ENCODE measurements around the gene METAP1D.
"Not testable (repeated sequence)": the region's sequence is repeated elsewhere in the genome, so short reads cannot be mapped to it uniquely, and the experiment has no call there.

METAP1D gene

GRCh38 chr2:172048508-172049503 is 49.1 kb downstream of the METAP1D start:
- DNase-seq: no peak

- no peak for DNase-seq
Observed at GRCh38 chr2:172049567-172050120, 49.9 kb downstream of the METAP1D start.

GRCh38 chr2:172050479-172051125 is 50.8 kb downstream of the METAP1D start:
- DNase-seq: no peak

DNA sequence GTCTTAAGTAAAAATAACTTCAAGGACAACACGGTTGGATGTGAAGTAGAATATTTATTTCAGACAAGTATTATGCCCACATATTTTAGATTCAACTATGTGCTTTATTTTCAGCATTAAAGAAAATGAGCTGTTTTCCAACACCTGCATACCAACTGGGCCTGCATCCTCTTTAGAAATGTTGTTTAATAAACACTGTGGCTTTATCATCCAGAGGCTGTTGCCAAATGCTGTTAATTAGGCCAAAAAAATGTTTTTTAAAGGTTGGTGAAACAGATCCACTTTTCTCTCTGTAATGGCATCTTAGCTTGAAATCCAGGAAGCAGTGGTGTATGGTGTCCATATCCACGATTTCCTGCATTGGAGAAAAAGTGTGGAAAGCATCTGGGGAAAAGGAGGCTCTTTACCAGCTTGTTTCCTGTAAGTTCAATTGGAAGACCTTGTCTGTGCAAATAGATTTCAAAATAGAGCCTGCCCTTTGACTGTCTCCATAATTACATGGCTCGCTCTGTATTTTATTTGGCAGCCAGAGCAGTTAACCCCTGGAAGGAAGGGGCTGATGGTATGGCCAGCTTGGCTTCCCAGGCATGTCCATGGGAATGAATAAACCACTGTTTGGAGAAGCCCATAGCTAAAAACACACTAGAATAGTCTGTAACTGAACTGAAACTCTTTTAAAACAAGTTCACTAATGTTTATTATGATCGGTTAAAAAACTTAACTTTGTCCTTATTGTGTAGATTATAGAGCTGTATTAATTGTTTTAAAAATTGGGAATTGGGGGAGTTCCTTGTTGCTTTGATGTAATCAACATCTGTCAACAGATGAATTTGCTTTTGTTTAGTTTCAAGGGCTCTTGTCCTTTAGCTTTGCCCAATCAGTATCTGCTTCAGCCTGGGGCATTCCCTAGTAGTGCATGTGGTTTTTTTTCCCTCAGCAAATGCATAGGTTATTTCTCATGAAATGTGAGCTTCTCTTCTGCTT is 52.5 kb downstream of the METAP1D start:
- DNase-seq: no peak

- DNase-seq: no peak
Observed at GRCh38 chr2:172053486-172053885, 53.7 kb downstream of the METAP1D start.

GRCh38 chr2:172056293-172056692 is 56.5 kb downstream of the METAP1D start:
- DNase-seq: no peak

DNA sequence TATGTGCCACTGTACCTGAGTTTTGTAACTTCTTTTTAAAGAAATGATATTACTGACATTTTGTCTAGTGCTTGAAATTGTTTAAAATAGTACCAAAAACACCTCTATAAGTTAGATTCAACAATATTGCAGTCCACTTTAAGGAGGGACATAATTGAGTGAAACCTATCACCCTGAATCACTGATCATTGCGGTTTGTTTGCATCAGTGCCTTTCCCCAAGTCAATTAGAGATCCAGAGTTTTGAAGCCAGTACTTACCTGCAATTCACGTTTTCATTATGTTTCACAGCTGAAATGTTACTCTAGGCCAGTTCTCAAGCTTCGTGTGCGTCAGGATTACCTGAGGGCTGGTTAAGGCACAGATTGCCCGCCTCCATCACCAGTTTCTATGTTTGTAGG is 58.9 kb downstream of the METAP1D start:
- no peak for DNase-seq

DNA sequence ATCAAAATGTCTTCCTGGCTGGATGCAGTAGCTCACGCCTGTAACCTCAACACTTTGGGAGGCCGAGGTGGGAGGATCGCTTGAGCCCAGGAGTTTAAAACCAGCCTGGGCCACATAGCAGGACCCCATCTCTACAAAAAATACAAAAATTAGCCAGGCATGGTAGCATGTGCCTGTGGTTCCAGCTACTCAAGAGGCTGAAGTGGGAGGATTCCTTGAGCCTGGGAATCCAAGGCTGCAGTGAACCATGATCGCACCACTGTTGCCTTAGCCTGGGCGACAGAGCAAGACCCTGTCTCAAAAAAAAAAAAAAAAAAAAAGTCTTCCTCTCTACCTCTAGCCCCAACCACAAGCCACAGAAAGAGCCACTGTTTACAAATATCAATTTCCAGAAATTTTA is 60.4 kb downstream of the METAP1D start:
- DNase-seq: not testable (repeated sequence)

- DNase-seq: no peak
Observed at GRCh38 chr2:172062402-172063004, 62.8 kb downstream of the METAP1D start.

GRCh38 chr2:172063446-172063845 is 63.7 kb downstream of the METAP1D start:
- DNase-seq: no peak

DNA sequence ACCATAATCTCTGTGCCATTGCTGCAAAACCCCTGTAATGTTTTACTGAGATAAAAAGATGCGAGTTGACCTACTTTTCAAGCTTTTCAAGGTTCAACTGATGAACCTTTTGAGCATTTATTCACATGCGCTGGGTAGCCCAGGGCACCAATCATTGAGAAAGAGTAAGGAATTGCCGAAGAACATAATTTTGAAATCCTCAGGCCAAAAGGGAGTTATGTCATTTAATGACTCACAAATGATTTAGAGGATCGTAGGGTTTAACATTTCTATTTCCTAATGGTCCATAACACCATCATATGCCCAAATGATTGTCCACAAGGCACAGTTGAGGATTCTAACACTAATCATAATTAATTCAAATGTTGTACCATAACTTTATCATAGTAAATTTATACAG is 65.4 kb downstream of the METAP1D start:
- no peak for DNase-seq

DNA sequence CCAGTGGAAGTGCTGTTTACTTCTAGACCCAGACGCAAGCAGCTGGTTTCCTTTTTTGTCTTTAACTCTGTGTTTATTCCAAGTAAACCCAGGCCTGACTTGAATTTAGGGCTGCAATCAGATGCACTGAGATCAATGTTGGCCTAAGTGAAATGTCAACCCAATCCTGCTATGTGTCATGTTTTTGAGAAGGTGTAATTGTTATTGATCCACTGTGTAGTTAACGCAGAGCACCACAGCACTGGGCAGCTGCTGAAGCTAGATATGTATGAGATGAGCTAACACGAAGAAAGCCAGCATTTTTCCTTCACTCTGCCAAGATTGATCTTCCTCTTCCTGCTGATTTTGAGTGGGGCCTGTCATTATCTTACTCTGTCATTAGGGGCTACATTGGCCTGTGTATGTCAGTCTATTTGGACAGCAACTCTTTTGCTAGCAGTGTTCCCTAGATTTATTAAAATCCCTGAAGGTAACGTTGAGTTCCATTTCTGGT is 66.7 kb downstream of the METAP1D start:
- DNase-seq: no peak

GRCh38 chr2:172067905-172068304 is 68.2 kb downstream of the METAP1D start:
- DNase-seq: not testable (repeated sequence)

DNA sequence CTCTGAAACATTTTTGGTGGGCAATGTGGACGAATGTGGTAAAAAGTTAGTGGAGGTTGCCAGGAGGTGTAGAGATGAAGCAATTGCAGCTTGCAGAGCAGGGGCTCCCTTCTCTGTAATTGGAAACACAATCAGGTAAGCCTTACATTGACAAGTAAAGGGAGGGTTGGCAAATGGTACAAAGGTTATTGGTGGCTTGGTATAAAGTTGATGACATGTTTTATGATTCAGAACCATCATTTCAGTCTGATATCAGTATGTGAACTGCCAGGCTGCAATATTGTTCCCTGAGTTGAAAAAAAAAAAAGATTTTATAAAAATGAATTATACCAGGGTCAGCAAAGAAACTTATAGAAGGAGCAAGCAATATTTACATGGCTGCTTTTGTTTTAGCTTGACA is 71.2 kb downstream of the METAP1D start:
- DNase-seq: no peak

DNA sequence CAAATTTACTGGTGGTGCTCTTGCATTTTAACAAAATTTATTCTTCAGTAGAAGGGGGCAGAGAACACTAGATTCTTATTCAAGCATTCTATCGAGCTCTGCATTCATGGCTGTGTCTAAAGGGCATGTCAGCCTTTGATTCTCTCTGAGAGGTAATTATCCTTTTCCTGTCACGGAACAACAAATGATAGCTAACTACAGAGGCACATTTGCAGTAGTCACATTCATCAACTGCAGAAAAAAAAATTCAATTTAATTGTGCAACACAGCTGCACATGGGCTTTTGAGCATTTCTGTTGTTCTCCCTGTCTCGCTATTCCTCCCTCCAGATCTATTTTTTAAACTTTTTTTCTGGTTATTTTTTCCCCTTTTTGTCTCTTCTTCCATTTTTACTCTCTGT is 72.5 kb downstream of the METAP1D start:
- no peak for DNase-seq

DNA sequence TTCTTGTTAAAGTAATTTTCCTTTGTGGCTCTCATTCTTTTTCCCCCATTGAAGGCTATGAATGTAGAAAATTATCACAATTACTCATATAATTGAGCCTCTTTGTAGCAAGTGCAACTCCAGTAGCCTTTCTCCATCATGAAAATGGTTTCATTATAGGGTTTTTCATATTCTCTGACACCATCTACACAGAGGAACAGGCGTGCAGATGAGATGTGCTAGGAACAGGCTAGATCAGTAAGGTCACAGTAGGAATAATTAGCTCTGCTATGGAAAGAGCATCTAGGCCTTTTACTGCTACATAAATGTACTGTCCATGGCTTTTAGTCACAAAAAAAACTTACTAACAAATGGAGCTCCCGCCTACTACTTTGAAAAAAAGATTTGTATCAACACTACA is 73.0 kb downstream of the METAP1D start:
- no peak for DNase-seq

DNA sequence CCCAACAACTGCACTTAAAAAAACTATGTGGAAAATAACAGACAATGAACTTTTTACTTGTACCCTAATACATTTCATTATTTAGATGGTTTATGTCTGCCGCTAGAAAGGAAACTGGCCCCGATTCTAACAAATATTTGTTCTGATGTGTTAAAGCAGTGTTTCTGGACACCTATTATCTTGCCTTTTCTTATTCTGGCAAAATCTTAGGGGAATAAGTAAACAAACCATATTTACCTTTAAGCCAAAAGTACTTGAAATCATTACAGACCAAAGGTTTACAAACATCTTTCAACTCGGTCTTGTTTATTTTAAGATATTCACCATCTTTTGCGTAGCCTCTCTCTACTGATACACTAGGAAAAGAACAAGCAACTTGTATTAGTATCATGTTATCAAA is 73.8 kb downstream of the METAP1D start:
- DNase-seq: no peak

DNA sequence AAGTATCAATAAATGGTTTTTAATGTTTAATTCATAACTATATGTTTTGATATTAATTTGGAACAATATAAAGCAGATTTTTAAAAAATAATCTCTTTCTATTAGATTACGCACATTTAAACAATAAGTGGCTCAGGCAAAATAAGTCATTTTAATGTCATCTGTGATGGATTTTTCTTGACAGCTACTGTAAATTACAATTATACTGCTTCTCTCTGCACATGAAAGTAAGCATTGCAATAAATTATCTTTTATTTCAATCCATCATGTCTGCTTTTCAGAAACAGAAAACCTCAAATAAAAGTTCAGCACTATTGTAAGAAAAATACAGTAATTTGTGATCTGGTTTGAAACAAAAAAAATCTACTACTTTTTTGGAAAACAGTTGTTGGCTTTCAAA is 74.5 kb downstream of the METAP1D start:
- no peak for DNase-seq

GRCh38 chr2:172079416-172079815 is 79.7 kb downstream of the METAP1D start:
- DNase-seq: no peak

DNA sequence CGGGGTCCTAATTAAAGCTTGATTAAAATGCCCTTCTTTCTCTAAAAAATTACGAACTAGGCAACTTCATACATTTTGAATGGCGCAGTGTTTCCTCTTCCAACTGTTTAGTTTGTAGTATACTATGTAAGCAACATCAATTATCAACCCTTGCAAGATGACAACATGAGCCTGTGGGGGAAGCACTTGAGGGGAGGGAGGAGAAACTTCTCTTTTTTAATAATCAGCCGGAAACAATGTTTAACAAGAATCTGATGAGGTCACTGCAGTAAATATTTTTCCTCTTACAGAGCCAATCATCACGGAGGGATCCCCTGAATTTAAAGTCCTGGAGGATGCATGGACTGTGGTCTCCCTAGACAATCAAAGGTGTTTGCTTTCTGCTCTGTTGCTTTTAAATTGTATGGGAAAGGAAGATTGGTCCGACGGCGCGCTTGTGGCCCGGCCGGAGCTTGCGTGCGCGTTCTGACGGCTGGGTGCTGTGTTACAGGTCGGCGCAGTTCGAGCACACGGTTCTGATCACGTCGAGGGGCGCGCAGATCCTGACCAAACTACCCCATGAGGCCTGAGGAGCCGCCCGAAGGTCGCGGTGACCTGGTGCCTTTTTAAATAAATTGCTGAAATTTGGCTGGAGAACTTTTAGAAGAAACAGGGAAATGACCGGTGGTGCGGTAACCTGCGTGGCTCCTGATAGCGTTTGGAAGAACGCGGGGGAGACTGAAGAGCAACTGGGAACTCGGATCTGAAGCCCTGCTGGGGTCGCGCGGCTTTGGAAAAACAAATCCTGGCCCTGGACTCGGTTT is 80.3 kb downstream of the METAP1D start:
- DNase-seq: no peak

DNA sequence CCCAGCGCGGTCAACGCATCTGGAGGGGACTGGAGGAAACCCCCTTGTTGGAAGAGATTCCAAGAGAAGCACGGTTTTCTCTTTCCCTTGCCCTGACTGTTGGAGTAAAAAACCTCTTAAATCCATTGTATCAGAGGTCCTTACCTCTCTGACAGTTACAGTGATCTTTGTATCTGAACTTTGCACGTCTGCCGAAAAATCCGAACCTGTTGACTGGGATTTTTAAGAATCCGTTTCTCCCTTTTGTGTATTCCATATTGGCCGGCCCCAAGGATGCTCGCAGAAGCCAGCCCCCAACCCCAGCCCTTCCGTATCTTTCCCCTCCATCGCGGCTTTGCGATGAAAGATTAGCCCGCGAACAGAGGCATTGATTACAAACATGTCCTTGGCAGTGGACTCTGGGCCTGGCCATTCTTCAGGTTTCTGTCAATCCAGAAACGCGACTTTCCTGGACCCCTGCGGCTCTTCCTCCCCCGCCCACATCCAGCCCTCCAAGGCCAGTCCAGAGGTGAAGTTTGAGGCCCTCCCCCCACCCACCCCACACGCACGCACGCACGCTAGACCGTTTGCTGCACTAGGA is 81.0 kb downstream of the METAP1D start:
- no peak for DNase-seq

Data from effector CD4-positive, alpha-beta T cell (primary cell).